D341Med (cell line): ENCODE measurements around the gene PKIG.
"Not testable (repeated sequence)": the region's sequence is repeated elsewhere in the genome, so short reads cannot be mapped to it uniquely, and the experiment has no call there.

Source experiments
- DNase-seq: peaks from one replicate; pipeline ENCODE4 v3.0.0; 2012; ENCODE audit warnings: low spot score

Gene PKIG

DNA sequence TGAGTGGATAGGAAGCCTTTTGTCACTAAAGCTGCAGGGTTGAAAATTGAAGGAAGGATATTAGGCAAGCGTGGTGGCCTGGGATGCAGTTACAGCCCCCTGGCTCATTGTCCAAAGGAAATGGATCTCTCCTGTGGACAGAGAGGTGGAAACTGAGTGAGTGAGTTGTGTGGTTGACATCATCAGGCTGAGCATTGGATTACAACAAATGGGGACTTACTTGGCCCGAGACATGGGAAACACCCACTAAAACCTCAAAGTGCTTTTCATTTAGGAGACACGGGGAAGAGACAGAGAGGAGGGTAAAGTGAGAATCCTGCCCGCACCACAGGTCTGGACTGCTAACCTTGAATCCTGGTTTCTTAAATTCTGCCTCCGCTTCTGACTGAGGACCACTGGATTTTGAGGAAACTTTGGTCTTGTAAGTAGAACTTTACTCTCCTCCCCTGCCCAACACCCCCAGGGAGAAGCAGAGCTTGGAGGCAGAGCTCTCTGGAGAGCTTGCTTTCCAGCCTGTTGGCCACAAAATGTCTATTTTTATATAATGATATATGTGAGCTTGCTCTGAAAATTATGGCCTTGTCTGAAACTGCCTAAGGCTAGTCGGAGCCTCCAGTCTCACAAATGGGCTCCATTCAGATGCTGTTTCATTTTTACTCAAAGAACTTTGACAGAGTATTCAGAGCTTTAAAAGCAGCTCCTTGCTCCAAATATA, at the start of gene PKIG:
TSS of gene PKIG (plus strand) at position 269 of the 715 bp plus-strand sequence. CDS start 31,978 bp downstream, outside the sequence.
- DNase-seq = no peak

DNA sequence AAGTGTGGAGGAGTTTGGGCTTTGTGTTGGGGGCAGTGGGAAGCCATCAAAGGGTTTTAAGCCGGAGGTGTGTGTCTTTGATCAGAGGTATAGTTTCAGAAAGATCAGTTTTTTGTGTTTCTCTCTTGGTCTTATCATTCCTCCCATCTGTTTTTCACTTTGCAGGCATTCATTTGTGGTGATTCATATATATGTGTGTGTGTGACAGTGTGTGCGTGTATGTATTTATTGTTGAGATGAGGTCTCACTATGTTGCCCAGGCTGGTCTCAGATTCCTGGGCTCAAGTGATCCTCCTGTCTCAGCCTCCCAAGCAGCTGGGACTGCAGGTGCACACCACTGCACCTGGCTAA, 49.4 kb upstream of the PKIG start:
- DNase-seq = no peak

DNA sequence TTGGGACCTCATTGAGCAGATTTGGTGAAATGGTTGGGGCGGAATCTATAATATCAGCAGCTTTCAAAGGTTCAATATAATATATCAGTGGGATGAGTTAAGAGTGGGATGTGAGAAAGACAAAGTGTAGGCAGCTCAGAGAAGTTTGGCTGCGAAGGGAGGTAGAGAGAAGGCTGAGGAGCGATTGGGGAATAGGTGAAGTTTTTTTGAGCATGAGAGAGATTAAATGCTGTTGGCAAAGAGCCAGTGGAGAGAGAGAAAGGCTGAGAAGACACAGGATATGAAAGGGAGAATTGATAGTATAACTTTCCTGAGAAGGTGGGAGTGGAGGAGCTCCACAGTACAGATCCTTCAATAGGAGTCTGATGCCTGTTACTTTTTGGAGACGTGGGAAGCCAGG, 48.5 kb upstream of the PKIG start:
- DNase-seq = no peak

GRCh38 chr20:44536175-44536574, 46.2 kb upstream of the PKIG start:
- DNase-seq = no peak

- DNase-seq = no peak
Measured at GRCh38 chr20:44537993-44538392, 44.4 kb upstream of the PKIG start.

GRCh38 chr20:44540834-44541233, 41.5 kb upstream of the PKIG start:
- no peak for DNase-seq

GRCh38 chr20:44541992-44542391, 40.4 kb upstream of the PKIG start:
- no peak for DNase-seq

GRCh38 chr20:44542890-44543289, 39.5 kb upstream of the PKIG start:
- DNase-seq = no peak

DNA sequence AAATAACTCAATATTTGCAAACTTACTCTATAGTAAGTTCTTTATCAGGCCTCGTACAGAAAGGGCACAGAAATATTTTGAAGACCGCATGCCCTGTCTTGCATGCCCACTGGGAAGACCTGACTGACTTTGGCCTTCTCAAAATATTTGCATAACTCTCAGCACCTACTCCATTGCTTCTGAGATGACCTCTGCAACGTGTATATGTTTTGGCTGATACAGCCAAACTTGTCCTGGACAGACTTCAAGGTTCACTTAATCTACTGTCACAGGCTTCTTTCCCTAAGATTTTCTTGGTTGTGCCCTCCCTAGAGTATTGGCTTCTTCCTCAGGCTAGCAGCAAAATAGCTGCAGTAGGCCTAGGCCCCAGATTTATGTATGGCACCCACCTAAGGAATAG, 39.0 kb upstream of the PKIG start:
- no peak for DNase-seq

GRCh38 chr20:44544263-44544662, 38.1 kb upstream of the PKIG start:
- no peak for DNase-seq

- DNase-seq = no peak
Measured at GRCh38 chr20:44547419-44547818, 35.0 kb upstream of the PKIG start.

- DNase-seq = no peak
Measured at GRCh38 chr20:44549123-44549522, 33.3 kb upstream of the PKIG start.

DNA sequence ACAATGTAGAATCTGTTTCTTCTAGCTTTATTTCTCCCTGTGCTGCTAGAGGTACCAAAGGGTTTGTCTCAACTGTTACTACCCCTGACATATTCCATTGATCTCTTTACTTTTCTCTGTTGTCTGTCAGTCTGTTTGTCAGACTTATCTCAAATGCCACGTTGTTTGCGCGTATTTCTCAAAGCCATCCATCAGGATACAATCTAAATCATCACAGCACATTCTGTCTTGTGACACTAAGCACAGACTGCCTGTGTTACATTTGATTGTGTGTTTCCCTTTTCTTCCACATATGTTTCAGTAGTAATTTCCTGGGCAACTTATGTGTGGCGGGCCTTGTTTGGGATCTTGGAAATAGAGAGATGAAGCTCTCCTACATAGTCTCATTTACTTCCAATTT, 30.3 kb upstream of the PKIG start:
- no peak for DNase-seq

GRCh38 chr20:44552568-44552949, 29.8 kb upstream of the PKIG start:
- no peak for DNase-seq

DNA sequence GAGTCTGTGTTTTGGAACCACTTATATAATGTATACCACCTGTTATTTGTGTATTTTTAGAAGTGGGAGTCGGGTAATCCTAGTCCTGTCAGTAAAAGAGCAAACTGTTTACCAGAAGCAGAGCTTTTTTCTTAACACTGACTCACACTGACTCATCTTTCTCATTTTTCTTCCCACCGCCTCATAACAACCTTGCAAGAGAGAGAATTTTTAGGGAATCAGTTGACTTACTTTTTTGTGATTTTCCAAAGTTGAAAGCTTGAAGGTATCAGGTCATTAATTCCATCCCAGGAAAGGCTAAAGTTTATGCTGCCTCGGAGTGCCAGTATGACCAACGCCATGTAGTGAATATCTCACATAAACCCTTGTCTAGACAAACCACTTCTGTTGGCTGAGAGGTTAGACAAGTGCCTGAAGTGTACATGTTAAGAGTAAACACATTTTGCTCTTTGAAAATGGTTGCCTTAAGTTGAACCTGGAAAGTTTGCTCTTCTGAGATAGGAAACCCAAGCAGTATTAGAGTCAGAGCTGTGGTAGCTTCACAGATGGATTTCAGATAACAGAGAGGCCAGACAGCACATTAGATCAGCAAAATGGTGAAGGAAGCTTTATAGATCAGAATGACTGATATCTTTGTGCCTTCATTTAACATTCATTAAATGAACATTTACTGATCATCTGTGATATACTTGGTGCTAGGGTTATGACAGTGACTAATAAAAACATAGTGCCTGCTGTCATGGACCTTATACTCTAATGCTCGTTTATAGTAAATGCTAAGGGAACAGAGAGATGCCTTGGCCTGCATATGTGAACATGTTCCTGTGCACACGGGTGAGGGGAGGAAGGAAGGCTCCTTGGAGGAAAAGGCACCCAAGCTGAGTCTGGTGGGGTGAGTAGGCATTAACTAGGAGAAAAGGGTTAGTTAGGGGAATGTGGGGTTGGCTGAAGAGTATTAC, 29.1 kb upstream of the PKIG start:
- DNase-seq = no peak

- DNase-seq = no peak
Measured at GRCh38 chr20:44559302-44559701, 23.1 kb upstream of the PKIG start.

- no peak for DNase-seq
Measured at GRCh38 chr20:44560229-44560628, 22.1 kb upstream of the PKIG start.

DNA sequence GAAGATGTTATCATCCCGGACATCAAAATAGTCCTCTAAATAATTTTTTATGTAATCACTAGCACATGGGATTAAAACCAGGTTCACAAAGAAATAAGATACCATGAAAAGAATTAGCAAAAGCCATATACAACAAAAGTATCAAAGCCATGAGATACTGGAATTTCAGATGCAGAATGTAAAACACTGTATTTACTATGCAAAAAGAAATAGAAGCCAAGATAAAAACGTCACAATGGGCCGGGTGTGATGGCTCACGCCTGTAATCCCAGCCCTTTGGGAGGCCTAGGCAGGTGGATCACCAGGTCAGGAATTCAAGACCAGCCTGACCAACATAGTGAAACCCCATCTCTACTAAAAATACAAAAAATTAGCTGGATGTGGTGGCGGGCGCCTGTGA, 21.6 kb upstream of the PKIG start:
- DNase-seq = not testable (repeated sequence)

- no peak for DNase-seq
Measured at GRCh38 chr20:44561876-44562275, 20.5 kb upstream of the PKIG start.

DNA sequence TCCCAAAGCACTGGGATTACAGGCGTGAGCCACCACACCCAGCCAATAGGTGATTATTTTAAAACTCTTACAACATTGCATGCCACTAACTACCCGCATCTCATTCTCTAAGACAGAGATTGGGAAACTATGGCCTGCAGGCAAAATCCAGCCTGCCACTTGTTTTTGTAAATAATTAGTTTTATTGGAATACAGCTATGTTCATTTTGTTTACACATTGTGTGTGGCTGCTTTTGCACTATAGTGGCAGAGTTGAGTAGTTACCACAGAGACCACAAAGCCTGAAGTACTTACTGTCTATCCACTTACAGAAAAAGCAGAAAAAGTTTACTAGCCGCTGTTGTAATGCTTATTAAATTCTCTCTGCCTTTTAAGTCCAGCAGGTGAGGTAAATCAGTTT, 16.4 kb upstream of the PKIG start:
- no peak for DNase-seq

GRCh38 chr20:44566811-44567210, 15.6 kb upstream of the PKIG start:
- DNase-seq = no peak

DNA sequence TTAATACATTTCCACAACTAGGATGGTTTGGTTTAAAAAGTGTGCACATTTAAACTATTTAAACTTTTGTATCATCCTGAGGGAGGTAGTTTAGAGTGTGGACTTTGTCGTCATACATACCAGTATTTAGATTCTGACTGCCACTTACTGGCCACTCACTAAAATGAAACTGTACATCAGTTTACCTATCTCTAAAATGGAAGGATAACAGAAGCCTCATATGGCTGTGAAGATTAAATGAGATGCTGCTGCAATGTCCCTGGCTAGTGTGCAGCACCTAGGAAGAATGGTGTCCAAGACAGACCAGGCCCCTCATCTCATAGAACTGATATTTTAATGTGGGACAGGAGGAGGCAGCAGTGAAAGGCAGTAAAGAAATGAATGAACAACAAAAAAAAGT, 12.0 kb upstream of the PKIG start:
- DNase-seq = no peak

DNA sequence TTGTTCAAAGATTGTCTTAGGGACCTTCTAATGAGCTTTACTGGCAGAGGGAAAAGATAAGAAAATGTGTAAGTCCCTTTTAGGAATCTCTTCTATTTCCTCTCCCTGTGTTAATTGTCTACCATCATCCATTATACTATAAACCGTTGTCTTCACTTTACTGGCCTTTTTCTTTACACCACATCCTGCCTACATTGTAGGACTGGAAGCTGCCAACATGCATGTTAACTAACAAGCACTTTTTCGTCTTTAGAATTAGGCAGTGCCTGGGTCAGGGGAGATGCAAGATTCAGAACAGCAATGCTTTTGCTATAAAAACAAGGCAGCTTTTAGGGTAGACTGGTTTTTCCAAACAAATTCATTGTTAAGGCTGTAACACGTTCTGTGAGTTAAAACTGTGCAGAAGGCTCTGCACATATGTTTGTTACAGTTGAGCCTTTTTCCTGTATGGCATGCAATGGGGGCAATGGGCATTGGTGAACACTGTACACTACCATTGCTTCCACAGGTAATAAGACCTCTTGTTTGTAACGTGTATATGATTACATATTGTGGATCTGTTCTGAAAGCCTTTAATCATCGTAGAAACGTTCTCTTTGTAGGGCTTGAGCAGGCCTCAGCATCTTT, 10.9 kb upstream of the PKIG start:
- no peak for DNase-seq
